ENCODE results near the gene SIKE1. TPM values are rescaled to one million over a fixed set of nuclear protein-coding genes. Genes with fewer than 3 reads are reported as not detected.

The SIKE1 gene
- total RNA-seq, 1 donor from 2014 or later = 65.7 TPM

GRCh38 chr1:114728553-114728952, 51.9 kb downstream of the SIKE1 start:
- Mint-ChIP-seq H3K27ac (ENCODE audit: unreplicated experiment) (no peak overlapping the region), H3K9me3 (no peaks in the 10 kb centered on the region), H3K36me3 (ENCODE audit: low read depth) (peaks cover 37% of the 10 kb centered on the region), H3K4me3 (no peak overlapping the region), H3K4me1 (no peaks in the 10 kb centered on the region), H3K27me3 (ENCODE audit: low read depth) (no peaks in the 10 kb centered on the region)
- TF ChIP-seq CTCF (conservative IDR thresholded peaks at IDR 0.05) = no peak
- no peak for DNase-seq (ENCODE audit: low read depth, low spot score)

DNA sequence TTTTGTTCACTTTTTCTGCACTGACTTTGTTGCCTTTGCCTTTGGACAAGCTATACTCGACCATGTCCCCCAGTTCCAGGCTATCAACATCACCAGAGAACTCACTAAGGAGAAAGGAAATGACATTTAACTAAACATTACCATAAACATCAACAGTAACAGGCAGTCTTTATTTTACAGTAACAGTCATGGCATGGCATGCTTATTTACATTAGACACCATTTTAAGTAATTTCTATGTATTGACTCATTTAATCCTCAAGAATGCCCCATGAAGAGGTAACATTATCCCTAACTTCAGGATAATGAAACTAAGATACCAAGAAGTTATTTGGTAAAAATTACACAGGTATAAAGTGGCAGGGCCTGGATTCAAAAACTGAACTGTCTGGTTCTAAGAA, 55.3 kb downstream of the SIKE1 start:
- no peak for TF ChIP-seq CTCF (conservative IDR thresholded peaks at IDR 0.05)
- H3K27ac Mint-ChIP-seq (ENCODE audit: unreplicated experiment) = no peak overlapping the region
- peaks cover 37% of the 10 kb centered on the region for H3K36me3 Mint-ChIP-seq (ENCODE audit: low read depth)
- no peaks in the 10 kb centered on the region for H3K9me3 Mint-ChIP-seq
- H3K4me3 Mint-ChIP-seq = no peak overlapping the region
- no peaks in the 10 kb centered on the region for H3K4me1 Mint-ChIP-seq
- no peak for DNase-seq (ENCODE audit: low read depth, low spot score)
- no peaks in the 10 kb centered on the region for H3K27me3 Mint-ChIP-seq (ENCODE audit: low read depth)

- no peaks in the 10 kb centered on the region for H3K4me1 Mint-ChIP-seq
- no peaks in the 10 kb centered on the region for H3K9me3 Mint-ChIP-seq
- DNase-seq (ENCODE audit: low read depth, low spot score) = no peak
- H3K4me3 Mint-ChIP-seq = no peak overlapping the region
- H3K36me3 Mint-ChIP-seq (ENCODE audit: low read depth) = peaks cover 43% of the 10 kb centered on the region
- H3K27ac Mint-ChIP-seq (ENCODE audit: unreplicated experiment) = no peak overlapping the region
- no peak for TF ChIP-seq CTCF (conservative IDR thresholded peaks at IDR 0.05)
- no peaks in the 10 kb centered on the region for H3K27me3 Mint-ChIP-seq (ENCODE audit: low read depth)
Measured at GRCh38 chr1:114723915-114724314, 56.6 kb downstream of the SIKE1 start.

DNA sequence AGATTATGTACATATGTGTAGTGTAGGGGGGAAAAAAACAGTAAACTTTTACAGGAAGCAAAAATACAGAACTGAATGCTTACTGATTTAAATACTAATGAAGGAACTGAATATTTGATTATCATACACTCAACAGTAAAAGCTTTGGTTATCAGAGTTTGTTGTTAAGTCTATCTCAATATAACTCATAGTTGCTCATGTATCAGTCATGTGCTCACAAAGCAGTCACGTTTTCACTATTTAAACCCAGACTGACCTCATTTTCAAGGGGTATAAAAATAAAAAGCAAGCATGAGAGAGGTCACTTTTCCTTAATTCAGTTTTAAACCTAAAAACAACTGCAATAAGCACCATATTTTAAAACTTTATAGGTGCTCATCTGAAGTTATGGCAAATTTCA, 57.0 kb downstream of the SIKE1 start:
- DNase-seq (ENCODE audit: low read depth, low spot score) = no peak
- no peak overlapping the region for H3K27ac Mint-ChIP-seq (ENCODE audit: unreplicated experiment)
- H3K9me3 Mint-ChIP-seq = no peaks in the 10 kb centered on the region
- H3K4me1 Mint-ChIP-seq = no peaks in the 10 kb centered on the region
- no peak overlapping the region for H3K4me3 Mint-ChIP-seq
- no peak for TF ChIP-seq CTCF (conservative IDR thresholded peaks at IDR 0.05)
- H3K36me3 Mint-ChIP-seq (ENCODE audit: low read depth) = peaks cover 44% of the 10 kb centered on the region
- H3K27me3 Mint-ChIP-seq (ENCODE audit: low read depth) = no peaks in the 10 kb centered on the region

DNA sequence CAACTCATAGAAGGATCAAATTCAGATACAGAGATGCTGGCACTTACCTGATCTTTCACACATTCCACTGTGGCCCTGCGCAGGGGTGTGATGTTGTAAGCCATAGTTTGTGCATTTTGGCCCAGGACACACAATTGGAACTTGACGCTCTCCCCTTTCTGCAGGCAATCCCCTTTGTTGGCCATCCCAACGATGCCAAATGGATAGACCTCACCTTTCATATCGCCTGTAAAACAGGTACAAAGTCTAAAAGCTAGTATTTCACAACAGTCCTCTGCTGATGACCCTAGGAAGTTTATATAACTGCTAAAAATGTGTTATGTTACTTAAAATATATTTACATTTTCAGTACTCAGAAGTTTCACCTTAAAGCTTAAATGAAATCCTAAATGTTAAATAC, 60.0 kb downstream of the SIKE1 start:
- H3K27me3 Mint-ChIP-seq (ENCODE audit: low read depth) = no peaks in the 10 kb centered on the region
- DNase-seq (ENCODE audit: low read depth, low spot score) = no peak

More for the DNA sequence above, 60.0 kb downstream of the SIKE1 start:
- Mint-ChIP-seq H3K36me3 (ENCODE audit: low read depth) (peaks cover 38% of the 10 kb centered on the region), H3K4me1 (peaks cover 18% of the 10 kb centered on the region), H3K9me3 (no peaks in the 10 kb centered on the region), H3K27ac (ENCODE audit: unreplicated experiment) (no peak overlapping the region), H3K4me3 (no peak overlapping the region)
- TF ChIP-seq CTCF (conservative IDR thresholded peaks at IDR 0.05) = no peak

Other genes starting within 250 kb of the SIKE1 start
- gene BCAS2, start 199.1 kb downstream of the SIKE1 start, total RNA-seq = 55.9 and 57.5 TPM in 2 replicates
- 0.79 and 0.82 TPM in 2 replicates for gene DENND2C, start 110.6 kb downstream of the SIKE1 start, total RNA-seq
- not detected in 2 replicates for gene AMPD1, start 85.1 kb downstream of the SIKE1 start, total RNA-seq
- 64.8 and 66.0 TPM in 2 replicates for gene NRAS, start 63.9 kb downstream of the SIKE1 start, total RNA-seq
- 659 and 685 TPM in 2 replicates for gene CSDE1, start 22.7 kb downstream of the SIKE1 start, total RNA-seq
- not detected in 2 replicates for gene SYCP1, start 74.2 kb upstream of the SIKE1 start, total RNA-seq
- gene TSHB, start 249.1 kb upstream of the SIKE1 start, total RNA-seq = not detected in 2 replicates